HG02970 (cell line): ENCODE results near the gene NACA.
"Not testable (repeated sequence)": the region's sequence is repeated elsewhere in the genome, so short reads cannot be mapped to it uniquely, and the experiment has no call there.

ENCODE experiments used
- ATAC-seq: cut with Tn5 transposase; IDR thresholded peaks from one replicate; pipeline ENCODE4 v1.9.1; 2021; ENCODE audit warnings: mild to moderate bottlenecking, moderate library complexity, moderate number of reproducible peaks; ENCODE audit not compliant: unreplicated experiment, low FRiP score

The NACA gene

GRCh38 chr12:56724972-56725722 lies at the start of gene NACA:
Gene NACA (minus strand): TSS chr12:56725299. CDS start chr12:56724521, 778 bp downstream.
- ATAC-seq: peak; percentile 92

DNA sequence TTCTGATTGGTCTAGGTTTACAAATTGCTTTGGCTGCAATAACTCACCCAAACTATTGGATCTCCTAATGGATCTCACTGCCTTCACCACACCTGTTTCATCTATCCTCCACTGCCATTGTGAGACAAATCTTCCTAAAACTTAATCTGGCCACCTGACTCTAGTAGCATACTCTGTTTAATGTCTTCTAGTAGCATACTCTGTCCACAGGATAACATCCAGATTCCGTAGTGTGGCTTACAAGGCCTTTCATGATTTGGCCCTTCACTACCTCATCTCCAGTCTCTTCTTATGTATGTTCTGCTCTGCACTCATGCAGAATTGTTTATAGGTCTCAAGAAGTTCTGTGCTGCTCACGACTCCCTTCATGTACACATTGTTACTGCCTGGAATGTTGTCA lies 48.0 kb upstream of the NACA start:
- no peak for ATAC-seq

DNA sequence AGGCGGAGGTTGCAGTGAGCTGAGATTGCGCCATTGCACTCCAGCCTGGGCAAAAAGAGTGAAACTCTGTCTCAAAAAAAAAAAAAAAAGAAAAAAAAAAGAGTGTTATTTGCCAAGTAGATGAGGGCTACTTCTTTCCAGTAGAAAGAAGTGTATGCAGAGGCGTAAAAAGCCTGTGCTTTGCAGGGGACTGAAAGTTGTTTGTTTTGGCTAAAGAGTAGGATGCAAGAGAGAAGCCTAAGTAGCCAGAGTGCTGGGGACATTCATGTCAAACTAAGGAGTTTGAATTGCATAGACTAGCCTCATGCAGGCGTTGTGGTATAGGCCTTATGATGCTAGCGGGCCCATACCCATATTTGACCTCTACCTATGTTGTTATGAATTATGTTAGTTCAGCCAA lies 47.5 kb upstream of the NACA start:
- no peak for ATAC-seq

GRCh38 chr12:56769868-56770267 lies 44.8 kb upstream of the NACA start:
- no peak for ATAC-seq

DNA sequence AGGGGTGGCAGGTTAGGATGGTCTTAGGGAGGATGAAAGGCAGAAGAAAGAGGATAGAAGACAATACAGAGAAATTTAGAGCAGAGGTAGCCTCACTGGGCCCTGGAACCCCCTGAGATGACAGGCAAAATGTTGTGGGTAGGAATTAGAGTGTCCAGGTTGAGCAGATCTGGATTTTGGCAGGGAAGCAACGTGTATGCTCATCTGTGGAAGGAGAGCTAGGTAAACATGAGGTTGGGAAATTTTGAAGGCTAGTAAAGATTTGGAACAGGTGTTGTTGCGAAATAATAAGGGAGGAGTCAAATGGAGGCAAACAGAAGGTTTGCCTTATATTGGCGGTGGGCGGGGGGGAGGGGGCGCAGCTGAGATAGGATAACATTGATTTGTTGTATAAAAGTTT lies 43.3 kb upstream of the NACA start:
- ATAC-seq: no peak

DNA sequence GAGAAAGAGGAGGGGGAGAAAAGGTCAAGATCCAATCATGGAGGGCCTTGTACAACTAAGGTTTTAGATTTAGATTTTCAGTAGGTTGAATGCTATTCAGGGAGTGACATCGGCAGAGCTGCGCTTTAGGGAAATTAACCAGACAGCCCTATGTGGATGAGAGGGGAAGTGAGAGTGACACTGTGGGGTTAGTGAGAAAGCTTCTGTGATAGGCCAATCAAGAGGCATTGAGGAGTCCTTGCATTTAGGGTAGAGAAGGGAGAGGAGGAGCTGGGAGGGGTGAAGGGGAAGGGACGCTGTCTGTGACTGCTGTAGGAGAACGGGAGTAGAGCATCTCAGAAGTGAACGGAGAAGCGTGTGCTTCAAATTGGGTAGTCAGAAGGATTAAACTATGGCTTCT lies 41.4 kb upstream of the NACA start:
- ATAC-seq: peak; percentile 55

DNA sequence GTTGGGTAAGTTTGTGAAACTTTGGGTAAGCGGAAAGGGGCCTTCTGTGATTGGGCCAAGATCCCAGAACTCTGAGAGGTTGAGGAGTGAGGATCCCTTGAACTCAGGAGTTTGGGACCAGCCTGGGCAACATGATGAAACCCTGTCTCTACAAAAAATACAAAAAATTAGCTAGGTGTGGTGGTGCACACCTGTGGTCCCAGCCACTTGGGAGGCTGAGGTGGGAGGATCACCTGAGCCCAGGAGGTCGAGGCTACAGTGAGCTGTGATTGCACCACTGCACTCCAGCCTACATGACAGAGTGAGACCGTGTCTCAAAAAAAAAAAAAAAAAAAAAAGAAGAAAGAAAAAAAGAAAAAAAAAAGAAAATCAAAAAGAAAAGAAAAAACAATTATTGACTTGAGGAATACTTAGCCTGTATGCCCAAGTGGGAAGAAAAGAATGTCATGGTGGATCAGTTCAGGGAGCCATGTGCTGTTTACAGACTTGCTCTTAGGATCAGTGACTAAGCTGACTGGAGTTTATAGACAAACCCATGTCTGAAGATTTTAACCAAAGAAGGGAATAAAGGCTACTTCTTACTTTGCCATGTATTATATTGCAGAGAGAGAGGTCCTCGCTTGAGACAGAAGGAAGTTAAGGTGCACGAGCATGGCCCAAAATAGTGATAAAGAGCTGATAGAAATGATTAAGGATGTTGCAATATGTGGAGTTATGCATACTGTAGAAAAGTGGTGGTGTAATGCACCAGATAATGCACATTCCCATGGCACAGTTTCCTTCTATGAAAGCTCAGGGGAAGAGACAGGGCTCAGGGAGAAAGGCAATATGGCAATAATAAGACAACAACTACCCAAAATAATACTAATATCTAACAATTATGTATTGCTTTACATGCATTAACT lies 38.9 kb upstream of the NACA start:
- ATAC-seq: no peak

GRCh38 chr12:56761812-56762211 lies 36.7 kb upstream of the NACA start:
- no peak for ATAC-seq

- no peak for ATAC-seq
These were observed 35.4 kb upstream of the NACA start for GRCh38 chr12:56760460-56760859.

DNA sequence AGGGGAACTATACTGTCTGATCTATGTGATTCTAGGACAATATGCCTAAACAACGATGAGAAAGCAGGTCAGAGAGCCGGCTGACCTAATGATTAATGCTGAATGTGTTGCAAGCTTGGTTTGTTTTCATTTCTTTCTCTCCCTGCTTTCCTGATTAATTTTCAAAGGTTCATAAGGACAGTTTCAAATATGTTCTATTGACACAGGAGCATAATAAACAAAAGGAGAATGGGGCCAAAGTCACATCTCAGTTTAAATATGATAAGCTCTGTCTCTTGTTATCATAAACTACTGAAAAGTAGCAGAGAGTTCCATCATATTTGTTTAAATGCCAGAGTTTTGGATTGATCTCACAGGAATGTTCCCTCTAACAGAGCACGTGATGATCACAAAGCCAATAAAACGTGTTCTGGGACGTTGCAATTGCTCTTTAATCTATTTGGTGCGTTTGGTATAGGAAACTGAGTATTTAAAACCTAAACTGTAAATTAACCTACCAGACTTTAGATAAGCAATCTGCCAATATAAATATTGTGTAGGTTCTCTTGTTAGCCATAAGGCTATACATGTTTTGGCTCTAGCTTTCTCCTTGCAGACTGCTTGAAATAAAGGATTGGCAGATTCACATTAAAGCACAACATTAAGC lies 34.3 kb upstream of the NACA start:
- ATAC-seq: no peak

DNA sequence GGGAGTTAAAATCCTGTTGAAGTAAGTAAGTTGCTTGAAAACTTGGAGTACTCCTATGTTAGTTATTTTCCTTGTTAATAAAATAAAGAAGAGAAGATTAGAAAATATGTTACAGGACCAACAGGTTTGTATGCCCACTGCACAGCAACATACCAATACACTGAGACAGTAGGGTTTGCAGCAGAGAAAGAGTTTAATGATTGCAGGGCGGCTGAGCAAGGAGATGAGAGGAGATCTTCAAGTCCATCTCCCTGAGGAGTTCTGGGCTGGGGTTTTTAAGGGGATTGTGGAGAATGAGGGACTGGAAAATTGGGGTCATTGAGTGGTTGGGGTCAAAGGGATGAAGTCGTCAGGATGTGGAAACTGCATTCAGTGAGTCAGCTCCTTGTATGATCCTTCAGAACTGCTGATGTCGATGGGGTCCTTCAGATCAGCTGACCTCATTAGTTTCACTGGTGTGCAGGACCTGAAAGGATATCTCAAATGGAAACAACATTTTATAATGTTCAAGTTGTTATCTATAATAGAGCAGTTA lies 33.7 kb upstream of the NACA start:
- no peak for ATAC-seq

GRCh38 chr12:56757971-56758370 lies 32.9 kb upstream of the NACA start:
- ATAC-seq: not testable (repeated sequence)

DNA sequence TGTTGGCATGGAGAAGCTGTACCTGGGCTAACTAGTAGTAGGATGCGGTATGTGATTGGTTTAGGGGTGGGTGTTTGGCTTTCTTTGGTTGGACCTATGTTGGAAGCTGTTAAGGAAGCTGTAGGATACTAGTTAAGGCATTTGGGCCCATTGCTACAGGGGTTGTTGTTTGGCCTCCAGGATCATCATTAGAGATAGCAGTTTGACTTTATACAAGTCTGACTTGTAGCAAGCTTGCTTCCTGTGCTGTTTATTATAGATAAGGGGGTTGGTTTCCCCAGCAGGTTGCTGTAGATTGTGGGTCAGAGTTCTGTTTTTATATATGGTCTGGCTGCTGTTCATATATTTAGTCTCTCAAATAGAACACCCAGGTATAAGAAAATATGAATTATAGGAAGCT lies 28.5 kb upstream of the NACA start:
- ATAC-seq: no peak

DNA sequence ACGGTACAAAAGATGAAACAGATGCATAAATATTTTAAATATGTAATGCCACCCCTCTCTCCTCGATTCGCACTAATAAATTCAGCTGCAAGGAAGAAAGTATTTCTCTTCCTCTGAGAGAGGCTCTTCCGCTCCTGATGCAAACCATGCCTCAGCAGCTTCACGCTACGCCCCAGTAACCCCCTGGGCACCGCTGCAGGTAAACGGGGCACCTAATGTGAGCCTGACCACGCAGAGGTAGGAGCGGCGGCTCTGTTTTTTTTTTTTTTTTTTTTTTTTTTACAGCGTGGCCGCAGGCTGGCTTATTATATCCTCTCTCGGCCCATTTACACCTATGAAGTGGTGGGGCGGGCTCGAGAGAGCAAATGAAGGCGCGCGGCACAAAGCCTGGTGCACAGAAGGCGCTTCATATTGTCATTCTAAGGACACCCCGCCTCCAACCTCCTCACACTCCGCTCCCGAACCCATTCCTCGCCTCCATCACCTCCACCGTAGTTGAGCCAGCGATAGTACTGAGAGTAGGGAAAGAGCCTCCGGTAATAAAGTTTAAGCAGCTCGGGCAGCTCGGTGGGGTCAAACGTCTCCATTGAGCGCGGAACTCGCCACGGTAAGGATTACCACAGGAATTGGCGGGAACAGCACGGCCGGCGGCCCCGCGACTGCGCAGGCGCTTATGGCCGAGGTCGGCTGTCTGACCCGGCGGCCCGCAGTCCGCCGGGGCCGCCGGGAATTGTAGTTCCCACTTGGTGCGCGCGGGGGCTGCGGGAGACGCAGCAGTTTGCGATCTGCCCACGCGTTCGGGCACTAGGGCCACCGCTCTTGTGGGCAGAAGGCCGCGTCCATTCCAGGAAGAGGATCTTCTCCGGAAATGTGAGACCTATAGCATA lies 26.9 kb upstream of the NACA start, which contains the start of gene PRIM1:
TSS of gene PRIM1 (minus strand) at position 612 of the 887 bp plus-strand sequence. CDS start at position 587, 25 bp downstream.
- ATAC-seq: peak; percentile 66

GRCh38 chr12:56750596-56750995 lies 25.5 kb upstream of the NACA start:
- not testable (repeated sequence) for ATAC-seq

DNA sequence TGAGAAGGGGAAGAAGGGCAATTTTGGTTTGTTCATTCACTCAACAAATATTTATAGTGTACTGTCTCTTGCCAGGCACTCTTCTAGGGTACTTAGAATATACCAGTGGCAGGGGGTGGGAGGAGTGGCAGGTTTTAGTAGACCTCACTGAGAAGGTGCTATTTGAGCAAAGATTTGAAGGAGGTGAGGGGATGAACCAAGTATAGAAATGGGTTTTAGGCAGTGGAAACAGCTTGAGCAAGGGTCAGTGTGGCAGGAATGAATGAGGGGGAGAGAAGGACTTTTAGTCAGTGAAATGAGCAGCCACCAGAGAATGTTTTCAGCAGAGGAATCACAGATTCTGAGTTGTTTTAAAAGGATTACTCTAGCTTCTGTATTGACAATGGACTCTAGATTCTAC lies 24.8 kb upstream of the NACA start:
- no peak for ATAC-seq

DNA sequence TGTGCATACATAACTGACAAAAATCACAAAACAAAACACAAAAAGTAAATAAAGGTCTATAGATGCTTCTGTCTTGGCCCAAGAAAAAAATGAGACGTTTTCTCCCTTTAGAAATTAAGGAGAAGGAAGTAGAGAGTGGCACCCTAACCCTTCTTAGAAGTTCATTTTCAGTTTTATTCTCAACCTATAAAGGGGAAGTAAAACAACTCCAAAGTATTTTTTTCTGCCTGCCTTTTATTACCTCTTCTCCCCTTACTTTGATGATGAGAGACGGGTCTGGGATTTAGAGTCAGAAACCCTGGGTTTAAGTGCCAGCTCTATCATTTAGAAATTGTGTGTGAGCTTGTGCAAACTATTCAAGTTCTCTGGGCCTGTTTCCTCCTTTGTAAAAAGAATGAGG lies 24.3 kb upstream of the NACA start:
- no peak for ATAC-seq

DNA sequence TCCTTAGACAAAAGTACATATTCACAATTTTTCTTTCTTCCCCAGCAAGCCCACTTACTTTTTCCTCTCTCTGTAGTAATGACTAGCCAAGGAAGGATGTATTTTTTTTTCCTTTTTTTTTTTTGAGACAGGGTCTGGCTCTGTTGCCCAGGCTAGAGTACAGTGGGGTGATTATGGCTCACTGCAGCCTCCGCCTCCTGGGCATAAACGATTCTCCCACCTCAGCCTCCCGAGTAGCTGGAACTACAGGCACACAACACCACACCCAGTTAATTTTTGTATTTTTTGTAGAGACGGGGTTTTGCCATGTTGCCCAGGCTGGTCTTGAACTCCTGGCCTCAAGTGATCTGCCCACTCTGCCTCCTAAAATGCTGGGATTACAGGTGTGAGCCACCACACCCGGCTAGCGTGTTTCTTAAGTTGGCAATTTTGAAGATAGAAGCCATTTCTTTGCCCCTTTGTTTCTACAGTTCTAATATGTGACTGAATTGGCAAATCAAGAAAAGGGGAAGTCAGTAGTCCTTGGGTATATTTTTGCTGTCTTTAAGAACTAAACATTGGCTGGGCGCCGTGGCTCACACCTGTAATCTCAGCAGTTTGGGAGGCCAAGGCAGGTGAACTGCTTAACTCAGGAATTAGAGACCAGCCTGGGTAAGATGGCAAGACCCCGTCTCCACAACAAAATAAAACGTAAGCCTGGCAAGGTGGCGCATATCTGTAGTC lies 3.2 kb upstream of the NACA start:
- ATAC-seq: no peak

GRCh38 chr12:56726196-56726675 lies 1.1 kb upstream of the NACA start:
- ATAC-seq: not testable (repeated sequence)
